M059J (cell line): Measurements from ENCODE around the gene RPEL1. TPM values are rescaled to one million over a fixed set of nuclear protein-coding genes. Genes with fewer than 3 reads are reported as not detected.
"Not testable (repeated sequence)": the region's sequence is repeated elsewhere in the genome, so short reads cannot be mapped to it uniquely, and the experiment has no call there.

Experiments
- DNase-seq: peaks from one replicate; pipeline ENCODE4 v3.0.0-alpha.2; 2012; ENCODE audit warnings: low read depth
- total RNA-seq: library from RNA; depleted of rRNA; stranded (reverse); fragments of >200 nt; shearing (Covaris generic); gene quantifications from 2 replicates; pipeline ENCODE4 v1.2.3, GENCODE V29; 2014

RPEL1 gene
- total RNA-seq, 1 experiment from 2014 or later: 0.12 TPM

GRCh38 chr10:103232772-103233488 is 12.8 kb upstream of the RPEL1 start:
- DNase-seq: peak; percentile 78

DNA sequence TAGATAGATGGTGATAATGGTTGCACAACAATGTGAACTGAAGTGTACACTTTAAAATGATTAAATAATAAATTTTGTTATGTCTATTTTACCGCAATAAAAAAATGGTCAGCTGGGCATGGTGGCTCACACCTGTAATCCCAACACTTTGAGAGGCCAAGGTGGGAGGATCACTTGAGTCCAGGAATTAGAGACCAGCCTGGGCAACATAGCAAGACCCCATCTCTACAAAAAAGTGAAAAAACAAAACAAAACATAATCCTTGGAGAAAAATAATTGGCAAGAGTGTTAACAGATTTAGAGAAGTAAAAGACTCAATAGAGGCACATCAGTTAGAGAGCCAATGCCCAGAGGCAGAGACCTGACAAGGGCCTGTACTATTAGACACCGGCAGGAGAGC is 9.9 kb upstream of the RPEL1 start:
- DNase-seq: no peak

DNA sequence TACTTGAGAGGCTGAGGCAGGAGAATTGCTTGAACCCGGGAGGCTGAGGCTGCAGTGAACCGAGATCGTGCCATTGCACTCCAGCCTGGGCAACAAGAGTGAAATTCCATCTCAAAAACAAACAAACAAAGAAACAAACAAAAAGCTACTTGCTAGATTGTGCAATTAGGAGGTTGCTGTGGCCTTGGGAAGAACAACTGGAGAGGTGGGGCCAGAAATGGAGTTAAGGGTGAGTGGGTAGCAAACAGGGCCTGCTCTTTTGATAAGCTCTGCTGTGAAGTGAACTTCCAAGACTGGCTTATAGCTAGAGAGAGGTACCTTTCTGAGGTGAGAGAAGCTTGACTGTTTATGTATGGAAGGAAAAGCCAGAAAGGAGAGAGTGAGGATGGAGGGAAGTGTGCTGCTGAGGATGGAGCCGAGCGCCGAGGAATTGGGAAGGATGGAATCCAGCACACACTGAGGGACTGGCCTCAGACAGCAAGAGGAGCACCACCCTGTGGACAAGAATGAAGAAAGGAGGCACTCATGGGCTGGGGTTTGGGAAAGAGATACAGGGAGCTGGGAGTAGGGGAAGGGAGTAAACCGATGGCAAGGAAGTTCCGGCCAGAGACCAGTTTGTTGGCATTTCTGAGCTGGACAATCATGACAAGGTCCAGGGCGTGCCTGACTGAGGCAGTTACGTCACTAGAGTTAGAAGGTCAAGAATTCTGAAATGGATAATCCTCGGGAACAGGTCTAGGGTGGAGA is 7.0 kb upstream of the RPEL1 start:
- peak; percentile 41 for DNase-seq

GRCh38 chr10:103241262-103242011 is 4.2 kb upstream of the RPEL1 start:
- peak; percentile 89 for DNase-seq

DNA sequence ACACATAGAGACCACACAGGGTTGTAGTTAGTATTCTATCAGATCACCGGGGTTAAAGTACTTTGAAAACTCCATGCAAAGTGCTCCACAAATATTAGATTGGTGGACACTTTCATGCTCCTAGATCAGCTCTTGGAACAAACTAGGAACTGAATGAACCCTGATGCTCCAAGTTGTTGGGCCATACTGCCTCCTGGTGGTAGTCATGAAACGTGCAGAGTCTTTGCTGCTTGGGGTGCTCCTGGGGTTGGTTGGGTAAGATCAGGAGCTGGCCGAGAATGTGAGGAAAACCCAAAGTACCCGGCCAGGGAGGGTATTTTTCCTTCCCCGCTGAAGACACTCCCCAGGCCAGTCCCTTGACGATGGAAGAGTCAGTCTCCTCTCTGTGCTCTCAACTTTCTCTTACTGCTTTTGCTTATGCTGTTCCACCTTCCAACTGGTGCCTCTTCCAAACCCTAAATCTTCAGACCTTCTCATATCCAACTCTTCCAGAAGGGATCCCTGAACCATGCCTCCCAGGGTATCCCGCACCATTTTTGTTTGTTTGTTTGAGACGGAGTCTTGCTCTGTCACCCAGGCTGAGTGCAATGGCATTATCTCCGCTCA is 918 bp upstream of the RPEL1 start:
- DNase-seq: peak; percentile 76

GRCh38 chr10:103246324-103246723 is 637 bp downstream of the RPEL1 start:
- no peak for DNase-seq

- no peak for DNase-seq
Observed at GRCh38 chr10:103254113-103254512, 8.4 kb downstream of the RPEL1 start.

- peak; percentile 65 for DNase-seq
Observed at GRCh38 chr10:103254538-103255325, 9.0 kb downstream of the RPEL1 start.

GRCh38 chr10:103256613-103257012 is 10.9 kb downstream of the RPEL1 start:
- DNase-seq: no peak

- DNase-seq: no peak
Observed at GRCh38 chr10:103257812-103258211, 12.1 kb downstream of the RPEL1 start.

GRCh38 chr10:103258928-103259327 is 13.2 kb downstream of the RPEL1 start:
- DNase-seq: not testable (repeated sequence)

GRCh38 chr10:103259989-103260388 is 14.3 kb downstream of the RPEL1 start:
- DNase-seq: no peak

DNA sequence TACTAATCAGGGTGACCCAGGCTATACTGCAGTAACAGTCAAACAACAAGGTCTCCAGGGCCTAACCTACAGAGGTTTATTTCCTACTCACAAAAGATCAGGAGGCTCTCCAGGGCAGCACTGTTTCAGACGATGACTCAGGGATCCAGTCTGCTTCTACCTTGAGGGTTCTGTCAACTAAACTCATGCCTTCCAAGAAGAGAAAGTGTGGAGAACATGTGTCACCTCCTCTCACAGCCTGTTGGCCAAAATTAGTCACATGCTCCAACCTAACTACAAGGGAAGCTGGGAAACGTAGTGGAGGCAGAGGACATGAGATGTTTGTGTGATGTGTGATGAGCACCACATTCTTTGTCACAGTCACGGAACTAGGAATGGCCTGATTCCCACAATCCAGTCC is 16.5 kb downstream of the RPEL1 start:
- DNase-seq: peak; percentile 50

- peak; percentile 70 for DNase-seq
Observed at GRCh38 chr10:103265717-103266329, 20.1 kb downstream of the RPEL1 start.

DNA sequence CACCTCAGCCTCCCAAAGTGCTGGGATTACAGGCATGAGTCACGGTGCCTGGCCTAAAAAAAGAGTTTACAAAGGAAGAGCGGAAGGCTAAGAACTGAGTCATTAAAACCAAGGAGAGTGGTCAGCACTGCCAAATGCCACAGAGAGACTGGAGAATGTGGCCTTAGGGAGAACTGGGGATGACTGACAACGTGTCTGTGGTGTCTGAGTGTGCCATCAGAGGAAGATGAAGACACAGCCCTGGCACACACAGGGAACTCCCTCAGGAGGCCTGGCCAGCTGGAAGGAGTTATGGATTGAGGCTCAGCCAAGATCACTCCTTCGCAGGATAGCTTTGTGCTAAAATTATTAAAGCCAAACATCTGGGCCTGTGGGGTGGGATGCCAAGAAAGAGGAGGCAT is 27.4 kb downstream of the RPEL1 start:
- DNase-seq: peak; percentile 100

DNA sequence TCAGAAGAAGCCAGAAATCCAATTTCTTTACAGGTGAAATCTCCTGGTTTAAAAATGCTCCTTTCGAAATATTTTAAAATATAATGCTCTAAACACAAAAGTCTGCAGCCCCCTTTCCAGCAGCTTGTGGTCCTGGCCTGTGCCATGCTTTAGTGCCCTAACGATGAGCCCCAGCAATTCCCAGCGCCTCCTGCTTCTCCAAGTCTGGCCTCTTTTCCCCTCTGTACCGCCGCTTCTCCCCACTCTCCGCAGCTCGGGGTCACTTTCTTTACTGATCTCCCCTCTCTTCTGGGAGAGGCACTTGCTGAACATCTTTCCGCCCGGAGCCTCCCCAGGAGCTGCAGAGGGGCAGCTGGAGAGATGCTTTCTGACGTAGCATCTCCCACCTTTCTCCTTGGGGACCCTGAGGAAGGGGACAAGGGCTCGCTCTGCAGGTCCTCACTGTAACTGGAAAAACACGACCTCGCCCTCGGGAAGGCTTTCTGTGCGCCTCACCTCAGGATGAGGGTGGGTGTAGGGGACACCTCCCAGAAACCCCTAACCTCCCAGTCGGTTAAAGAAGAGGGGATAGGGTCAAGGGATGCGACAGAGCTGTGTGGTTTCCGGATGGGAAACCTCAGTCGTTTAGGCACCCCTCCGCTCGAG is 30.7 kb downstream of the RPEL1 start:
- DNase-seq: no peak

DNA sequence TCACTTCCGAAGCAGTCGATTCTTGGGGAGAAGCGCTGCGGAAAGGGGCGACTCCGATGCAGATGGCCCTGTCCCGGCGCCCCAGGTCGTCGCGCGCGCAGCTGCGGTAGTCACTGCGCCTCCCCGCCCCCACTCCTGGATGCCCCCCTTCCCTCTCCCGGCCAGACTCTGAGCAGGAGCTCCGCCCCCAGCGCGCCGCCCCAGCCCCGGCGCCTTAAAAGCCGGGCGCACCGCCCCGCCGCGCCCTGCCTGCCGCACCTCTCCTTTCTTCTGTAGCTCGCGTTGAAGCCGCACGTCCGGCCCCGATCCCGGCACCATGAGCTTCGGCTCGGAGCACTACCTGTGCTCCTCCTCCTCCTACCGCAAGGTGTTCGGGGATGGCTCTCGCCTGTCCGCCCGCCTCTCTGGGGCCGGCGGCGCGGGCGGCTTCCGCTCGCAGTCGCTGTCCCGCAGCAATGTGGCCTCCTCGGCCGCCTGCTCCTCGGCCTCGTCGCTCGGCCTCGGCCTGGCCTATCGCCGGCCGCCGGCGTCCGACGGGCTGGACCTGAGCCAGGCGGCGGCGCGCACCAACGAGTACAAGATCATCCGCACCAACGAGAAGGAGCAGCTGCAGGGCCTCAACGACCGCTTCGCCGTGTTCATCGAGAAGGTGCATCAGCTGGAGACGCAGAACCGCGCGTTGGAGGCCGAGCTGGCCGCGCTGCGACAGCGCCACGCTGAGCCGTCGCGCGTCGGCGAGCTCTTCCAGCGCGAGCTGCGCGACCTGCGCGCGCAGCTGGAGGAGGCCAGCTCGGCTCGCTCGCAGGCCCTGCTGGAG is 31.4 kb downstream of the RPEL1 start, which contains the start of gene INA:
TSS of gene INA (plus strand) at position 243 of the 817 bp plus-strand sequence. CDS start at position 317, 74 bp downstream.
- DNase-seq: no peak

DNA sequence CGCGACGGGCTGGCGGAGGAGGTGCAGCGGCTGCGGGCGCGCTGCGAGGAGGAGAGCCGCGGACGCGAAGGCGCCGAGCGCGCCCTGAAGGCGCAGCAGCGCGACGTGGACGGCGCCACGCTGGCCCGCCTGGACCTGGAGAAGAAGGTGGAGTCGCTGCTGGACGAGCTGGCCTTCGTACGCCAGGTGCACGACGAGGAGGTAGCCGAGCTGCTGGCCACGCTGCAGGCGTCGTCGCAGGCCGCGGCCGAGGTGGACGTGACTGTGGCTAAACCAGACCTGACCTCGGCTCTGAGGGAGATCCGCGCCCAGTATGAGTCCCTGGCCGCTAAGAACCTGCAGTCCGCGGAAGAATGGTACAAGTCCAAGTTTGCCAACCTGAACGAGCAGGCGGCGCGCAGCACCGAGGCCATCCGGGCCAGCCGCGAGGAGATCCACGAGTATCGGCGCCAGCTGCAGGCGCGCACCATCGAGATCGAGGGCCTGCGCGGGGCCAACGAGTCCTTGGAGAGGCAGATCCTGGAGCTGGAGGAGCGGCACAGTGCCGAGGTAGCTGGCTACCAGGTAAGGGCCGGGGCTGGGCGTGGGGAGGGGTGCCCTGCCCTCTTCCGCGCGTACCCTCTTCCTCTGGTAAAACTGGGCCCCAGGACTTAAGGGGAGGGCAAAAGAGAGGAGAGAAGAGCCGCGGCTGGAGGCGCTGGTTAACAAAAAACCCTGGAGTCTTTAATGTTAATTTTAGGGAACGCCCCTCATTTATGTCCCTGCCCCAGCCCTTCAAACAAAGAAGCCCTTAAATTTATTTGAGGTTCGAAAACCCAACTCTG is 32.2 kb downstream of the RPEL1 start:
- no peak for DNase-seq

DNA sequence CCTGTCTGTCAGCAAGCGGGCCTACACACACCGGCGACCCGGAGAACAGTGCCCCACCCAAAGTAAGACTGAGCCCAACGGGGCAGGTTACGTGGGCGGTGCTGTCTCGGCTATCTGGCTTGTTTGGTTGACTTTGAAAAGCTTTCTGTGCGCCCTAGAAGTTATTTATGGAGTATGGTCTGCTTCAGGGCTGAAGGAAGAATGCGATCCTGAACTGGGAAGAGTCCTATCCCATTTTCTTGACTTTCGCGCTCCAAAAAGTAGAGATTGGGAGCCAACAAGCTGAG is 32.8 kb downstream of the RPEL1 start:
- no peak for DNase-seq
